H9 (cell line): Measurements from ENCODE around the gene FYTTD1. TPM values are rescaled to one million over a fixed set of nuclear protein-coding genes. Genes with fewer than 3 reads are reported as not detected.
A peak's percentile ranks its signal among the peaks of the same experiment; 100 is the strongest.

ENCODE experiments used
- DNase-seq: peaks from one replicate; pipeline ENCODE4 v3.0.0-alpha.2; 2017
- H2AFZ ChIP-seq: one replicate; pipeline ENCODE4 v1.6.1; 2013; ENCODE audit warnings: mild to moderate bottlenecking, low read length, control low read depth, moderate library complexity
- H2AK5ac ChIP-seq: 2 replicates; pipeline ENCODE4 v1.6.1; 2013; ENCODE audit warnings: low read length, control low read depth, mixed read lengths; ENCODE audit not compliant: insufficient read length
- H2BK120ac ChIP-seq: one replicate; pipeline ENCODE4 v1.6.1; 2013; ENCODE audit warnings: low read depth, mild to moderate bottlenecking, low read length, control low read depth, inconsistent platforms; ENCODE audit not compliant: poor library complexity, severe bottlenecking
- H2BK12ac ChIP-seq: 2 replicates; pipeline ENCODE4 v1.6.1; 2013; ENCODE audit warnings: low read length, control low read depth, mixed read lengths, low read depth; ENCODE audit not compliant: insufficient read length
- H2BK15ac ChIP-seq: 2 replicates; pipeline ENCODE4 v1.6.1; 2013; ENCODE audit warnings: low read depth, low read length, control low read depth
- H2BK20ac ChIP-seq: one replicate; pipeline ENCODE4 v1.6.1; 2013; ENCODE audit warnings: low read depth, mild to moderate bottlenecking, low read length, control low read depth, inconsistent platforms; ENCODE audit not compliant: poor library complexity, severe bottlenecking
- H2BK5ac ChIP-seq: 2 replicates; pipeline ENCODE4 v1.6.1; 2013; ENCODE audit warnings: low read length, control low read depth, mixed read lengths; ENCODE audit not compliant: insufficient read length
- H3K14ac ChIP-seq: 2 replicates; pipeline ENCODE4 v1.6.1; 2013; ENCODE audit warnings: low read length, control low read depth; ENCODE audit not compliant: insufficient read depth
- H3K18ac ChIP-seq: 2 replicates; pipeline ENCODE4 v1.6.1; 2013; ENCODE audit warnings: low read depth, mild to moderate bottlenecking, mixed read lengths, low read length, control low read depth; ENCODE audit not compliant: insufficient read length
- H3K23ac ChIP-seq: 2 replicates; pipeline ENCODE4 v1.6.1; 2013; ENCODE audit warnings: low read length, control low read depth, mixed read lengths, low read depth; ENCODE audit not compliant: insufficient read length
- H3K23me2 ChIP-seq: 2 replicates; pipeline ENCODE4 v1.6.1; 2013; ENCODE audit warnings: low read depth, mild to moderate bottlenecking, mixed read lengths, low read length, control low read depth; ENCODE audit not compliant: insufficient read length, poor library complexity, severe bottlenecking
- H3K27ac ChIP-seq: 2 replicates; pipeline ENCODE4 v1.5.1; 2013; ENCODE audit warnings: low read length, control low read depth, mixed read lengths, low read depth; ENCODE audit not compliant: insufficient read length
- H3K27me3 ChIP-seq: 2 replicates; pipeline ENCODE4 v1.6.1; 2013; ENCODE audit warnings: low read length, control low read depth, inconsistent platforms; ENCODE audit not compliant: insufficient read depth
- H3K4ac ChIP-seq: 2 replicates; pipeline ENCODE4 v1.6.1; 2013; ENCODE audit warnings: low read depth, mild to moderate bottlenecking, control low read depth, inconsistent platforms, low read length, moderate library complexity
- H3K4me1 ChIP-seq: 2 replicates; pipeline ENCODE4 v1.6.1; 2013; ENCODE audit warnings: low read length, control low read depth, inconsistent platforms; ENCODE audit not compliant: insufficient read depth
- H3K4me2 ChIP-seq: 2 replicates; pipeline ENCODE4 v1.6.1; 2013; ENCODE audit warnings: low read length, control low read depth, mixed read lengths; ENCODE audit not compliant: insufficient read length, insufficient read depth
- H3K56ac ChIP-seq: 2 replicates; pipeline ENCODE4 v1.6.1; 2013; ENCODE audit warnings: low read depth, mild to moderate bottlenecking, mixed read lengths, low read length, control low read depth; ENCODE audit not compliant: insufficient read length
- H3K79me1 ChIP-seq: 2 replicates; pipeline ENCODE4 v1.6.1; 2013; ENCODE audit warnings: low read depth, mild to moderate bottlenecking, moderate library complexity, low read length, control low read depth, inconsistent platforms; ENCODE audit not compliant: insufficient read depth, poor library complexity, severe bottlenecking
- H3K79me2 ChIP-seq: 2 replicates; pipeline ENCODE4 v1.6.1; 2013; ENCODE audit warnings: low read length, control low read depth, inconsistent platforms; ENCODE audit not compliant: insufficient read depth
- H3K9ac ChIP-seq: 2 replicates; pipeline ENCODE4 v1.6.1; 2013; ENCODE audit warnings: low read length, control low read depth, mixed read lengths; ENCODE audit not compliant: insufficient read length; ENCODE audit errors: extremely low read depth
- H3K9me3 ChIP-seq: one replicate; pipeline ENCODE4 v1.6.1; 2013; ENCODE audit warnings: low read depth, low read length, inconsistent platforms; ENCODE audit not compliant: control insufficient read depth
- H3T11ph ChIP-seq: one replicate; pipeline ENCODE4 v1.6.1; 2013; ENCODE audit warnings: mild to moderate bottlenecking, low read length, control low read depth, inconsistent platforms
- H4K20me1 ChIP-seq: one replicate; pipeline ENCODE4 v1.6.1; 2013; ENCODE audit not compliant: control insufficient read depth, insufficient read length, insufficient read depth
- H4K5ac ChIP-seq: 2 replicates; pipeline ENCODE4 v1.6.1; 2013; ENCODE audit warnings: low read depth, mild to moderate bottlenecking, mixed read lengths, low read length, control low read depth; ENCODE audit not compliant: insufficient read length
- H4K8ac ChIP-seq: replicated peaks from 2 replicates; pipeline ENCODE4 v1.6.1; 2013; ENCODE audit warnings: low read length, control low read depth, mixed read lengths, low read depth; ENCODE audit not compliant: insufficient read length
- H4K91ac ChIP-seq: 2 replicates; pipeline ENCODE4 v1.6.1; 2013; ENCODE audit warnings: low read depth, mild to moderate bottlenecking, moderate library complexity, mixed read lengths, low read length, control low read depth; ENCODE audit not compliant: insufficient read length
- H3K27ac Mint-ChIP-seq, 3 experiments: 2 replicates in 2 of 3; 3 replicates in 1 of 3; pipeline ENCODE4 v1.8.0; 2020 to 2021; ENCODE audit warnings: mixed read lengths in 3 of 3, mild to moderate bottlenecking in 1 of 3, moderate library complexity in 1 of 3
- H3K27me3 Mint-ChIP-seq: 2 replicates; pipeline ENCODE4 v1.8.0; 2021; ENCODE audit warnings: low read depth, mild to moderate bottlenecking, moderate library complexity, mixed read lengths
- H3K36me3 Mint-ChIP-seq, 3 experiments: 2 replicates in 2 of 3; 3 replicates in 1 of 3; pipeline ENCODE4 v1.8.0; 2020 to 2021; ENCODE audit warnings: low read depth in 3 of 3, mixed read lengths in 3 of 3; ENCODE audit not compliant: insufficient read depth in 1 of 3
- H3K4me1 Mint-ChIP-seq, 2 experiments: 2 replicates each; pipeline ENCODE4 v1.8.0; 2020; ENCODE audit warnings: mixed read lengths in 2 of 2
- H3K4me3 Mint-ChIP-seq, 2 experiments: 2 replicates in 1 of 2; 3 replicates in 1 of 2; pipeline ENCODE4 v1.8.0; 2020 to 2021; ENCODE audit warnings: mild to moderate bottlenecking in 2 of 2, mixed read lengths in 2 of 2, moderate library complexity in 1 of 2
- H3K9me3 Mint-ChIP-seq, 2 experiments: 2 replicates in 1 of 2; 3 replicates in 1 of 2; pipeline ENCODE4 v1.8.0; 2020; ENCODE audit warnings: mild to moderate bottlenecking in 2 of 2, mixed read lengths in 2 of 2, moderate library complexity in 1 of 2
- CTCF ChIP-seq: fragments of 200-600 bp; sonication (generic); conservative IDR thresholded peaks from 3 replicates; pipeline ENCODE4 v1.8.0; 2021; ENCODE audit warnings: antibody characterized with exemption, mild to moderate bottlenecking
- WGBS: extraction: QIAGEN DNeasy Blood & Tissue Kit; methylation state at CpG from one replicate; pipeline ENCODE4 v1.1.7; 2013; ENCODE audit warnings: missing lambda C conversion rate, low lambda C conversion rate, mixed read lengths; ENCODE audit not compliant: insufficient read length; ENCODE audit errors: extremely low coverage; 5-methylcytosine and 5-hydroxymethylcytosine counted together
- total RNA-seq: library from RNA; stranded (reverse); gene quantifications from 2 replicates; pipeline ENCODE4 v1.2.1, GENCODE V29; 2021

FYTTD1 gene
- total RNA-seq, 1 experiment from 2014 or later = 19.4 TPM

DNA sequence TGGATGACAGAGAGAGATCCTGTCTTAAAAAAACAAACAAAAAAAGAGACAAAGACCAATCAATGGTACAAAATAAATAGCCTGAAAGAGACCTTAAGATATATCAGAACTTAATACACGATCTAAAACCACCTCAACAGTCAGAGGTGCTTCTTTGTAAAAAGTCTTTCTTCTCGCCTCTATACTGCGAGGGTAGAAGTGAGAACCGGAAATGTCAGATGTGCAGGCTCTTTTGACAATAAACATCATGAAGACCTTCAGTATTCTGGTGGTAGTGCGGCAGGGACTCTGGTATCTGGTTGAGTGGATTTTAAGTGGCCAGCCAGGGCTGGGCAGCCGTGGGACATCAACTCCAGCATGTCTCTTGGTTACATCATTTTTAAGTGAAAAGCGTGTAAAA, 43.0 kb upstream of the FYTTD1 start:
- H3K18ac ChIP-seq = no peak overlapping the region
- H4K8ac ChIP-seq = no peak overlapping the region
- H3K4ac ChIP-seq = no peak overlapping the region
- Mint-ChIP-seq H3K9me3 (peaks cover 0 to 3% of the 10 kb centered on the region in 2 experiments; a peak in 1 of 5 replicates), H3K4me1 (no peaks in the 10 kb centered on the region), H3K27me3 (no peaks in the 10 kb centered on the region), H3K36me3 (peaks cover 10 to 35% (median 13%) of the 10 kb centered on the region in 3 experiments), H3K27ac (peak overlapping the region in 2 of 3 experiments; percentile 17 to 47; a peak in 1 of 7 replicates), H3K4me3 (no peak overlapping the region; a peak in 1 of 5 replicates)
- H3K4me1 ChIP-seq = no peaks in the 10 kb centered on the region
- no peaks in the 10 kb centered on the region for H3K23me2 ChIP-seq
- no peak overlapping the region for H2BK20ac ChIP-seq
- DNase-seq = no peak
- H3K9ac ChIP-seq = no peak overlapping the region
- H3K27ac ChIP-seq = no peak overlapping the region
- no peaks in the 10 kb centered on the region for H3K79me1 ChIP-seq
- H3K79me2 ChIP-seq = no peaks in the 10 kb centered on the region
- TF ChIP-seq CTCF = no peak
- no peak overlapping the region for H2BK15ac ChIP-seq
- no peak overlapping the region for H4K91ac ChIP-seq
- H3K4me2 ChIP-seq = no peak overlapping the region
- no CpG with 5 or more reads among the region's 7 CpGs for WGBS
- no peak overlapping the region for H2AK5ac ChIP-seq
- no peak overlapping the region for H3K14ac ChIP-seq
- H3K23ac ChIP-seq = no peak overlapping the region
- H3T11ph ChIP-seq = no peak overlapping the region
- no peak overlapping the region for H2BK12ac ChIP-seq
- H3K9me3 ChIP-seq = no peaks in the 10 kb centered on the region
- no peak overlapping the region for H4K5ac ChIP-seq
- no peak overlapping the region for H2AFZ ChIP-seq
- H3K56ac ChIP-seq = no peak overlapping the region
- no peaks in the 10 kb centered on the region for H3K27me3 ChIP-seq
- H4K20me1 ChIP-seq = no peaks in the 10 kb centered on the region
- H2BK120ac ChIP-seq = no peak overlapping the region
- H2BK5ac ChIP-seq = no peak overlapping the region
